ENCODE measurements around the gene NMNAT2. TPM values are rescaled to one million over a fixed set of nuclear protein-coding genes. Genes with fewer than 3 reads are reported as not detected.

NMNAT2 gene
- total RNA-seq, 1 experiment from 2014 or later, result 0.39 TPM

- DNase-seq (ENCODE audit: low read depth, low spot score), result no peak
- Histone ChIP-seq H3K9me3 (ENCODE audit: control insufficient read depth, insufficient read depth, low read depth, low read length) (no peaks in the 10 kb centered on the region), H3K36me3 (ENCODE audit: control insufficient read depth, insufficient read depth, low read length) (no peaks in the 10 kb centered on the region), H3K27ac (ENCODE audit: low read length) (no peak overlapping the region), H3K27me3 (ENCODE audit: control insufficient read depth, insufficient read depth, low read length) (no peaks in the 10 kb centered on the region), H3K4me1 (ENCODE audit: control insufficient read depth, insufficient read depth, low read length) (no peaks in the 10 kb centered on the region), H3K4me3 (ENCODE audit: low read depth in 2 of 2, low read length in 2 of 2) (no peak overlapping the region)
- BruUV-seq (replicated peaks), result no TSS peak
- CTCF ChIA-PET, result no interaction called here
- POLR2A ChIA-PET, result no interaction called here
- in situ Hi-C loops (cut with HindIII; ENCODE audit: low pct_unique_long_range_greater_than_20kb, low sequenced_read_pairs), result no loop called here
- ATAC-seq, result no peak
- TF ChIP-seq SIN3A (IDR thresholded peaks at IDR 0.05; ENCODE audit: borderline replicate concordance, insufficient read depth, low read depth, low read length), result no peak
- TF ChIP-seq TCF7L2 (IDR thresholded peaks at IDR 0.05; ENCODE audit: low read depth, low read length), result no peak
- TF ChIP-seq CTCF (IDR thresholded peaks at IDR 0.05), result no peak
- no peak for TF ChIP-seq REST (IDR thresholded peaks at IDR 0.05; ENCODE audit: insufficient read depth in 1 of 2, low read depth in 2 of 2, low read length in 1 of 2)
- TF ChIP-seq POLR2AphosphoS5 (IDR thresholded peaks at IDR 0.05; ENCODE audit: low read depth, low read length), result no peak
- intact Hi-C loops (cut with micrococcal nuclease; ENCODE audit: unreplicated experiment), result no loop called here
These were observed 211.6 kb downstream of the NMNAT2 start for GRCh38 chr1:183206538-183207122.

- intact Hi-C loops (cut with micrococcal nuclease; ENCODE audit: unreplicated experiment) (no loop called here), in situ Hi-C loops (cut with HindIII; ENCODE audit: low pct_unique_long_range_greater_than_20kb, low sequenced_read_pairs) (no loop called here)
- no peak for ATAC-seq
- ChIA-PET POLR2A (no interaction called here), CTCF (interaction anchor here (1.8 kb wide), 1 partner anchor 22 kb away, joined by 4 read pairs; no protein-coding TSS in a partner anchor)
- no TSS peak for BruUV-seq (replicated peaks)
- DNase-seq (ENCODE audit: low read depth, low spot score), result no peak
- H3K27ac ChIP-seq (ENCODE audit: low read length), result no peak overlapping the region
- no peaks in the 10 kb centered on the region for H3K4me1 ChIP-seq (ENCODE audit: control insufficient read depth, insufficient read depth, low read length)
- TF ChIP-seq POLR2AphosphoS5 (IDR thresholded peaks at IDR 0.05; ENCODE audit: low read depth, low read length) (no peak), CTCF (IDR thresholded peaks at IDR 0.05) (no peak)
- H3K27me3 ChIP-seq (ENCODE audit: control insufficient read depth, insufficient read depth, low read length), result no peaks in the 10 kb centered on the region
- no peaks in the 10 kb centered on the region for H3K36me3 ChIP-seq (ENCODE audit: control insufficient read depth, insufficient read depth, low read length)
- no peak overlapping the region for H3K4me3 ChIP-seq (ENCODE audit: low read depth in 2 of 2, low read length in 2 of 2)
- H3K9me3 ChIP-seq (ENCODE audit: control insufficient read depth, insufficient read depth, low read depth, low read length), result no peaks in the 10 kb centered on the region
These were observed 212.9 kb downstream of the NMNAT2 start for GRCh38 chr1:183205196-183205781.

Data from Panc1 (cell line).